Naive thymus-derived CD4-positive, alpha-beta T cell (primary cell): ENCODE results near the gene FKBP15. TPM values are rescaled to one million over a fixed set of nuclear protein-coding genes. Genes with fewer than 3 reads are reported as not detected.

Experiments
- ATAC-seq: fragments of 150-1000 bp; cut with Tn5 transposase; 2 replicates; pipeline ENCODE4 v1.10.0; 2021; ENCODE audit warnings: mild to moderate bottlenecking, moderate library complexity
- CTCF ChIA-PET: fragments of 350-600 bp; sonication (Branson Sonifier 250); formaldehyde crosslinking; loops from one replicate; lab custom pipeline; 2021; ENCODE audit warnings: antibody characterized with exemption; lab: Charles Lee
- POLR2A ChIA-PET: fragments of 350-600 bp; sonication (Branson Sonifier 250); formaldehyde crosslinking; loops from one replicate; lab custom pipeline; 2021; ENCODE audit warnings: antibody characterized with exemption, inconsistent platforms; lab: Charles Lee
- DNase-seq, 9 donors: peaks; one replicate each; pipeline versions ENCODE4 v3.0.0 to v3.0.0-alpha.2; 2020 to 2022; ENCODE audit warnings: mixed read lengths in 1 of 9
- H3K27ac ChIP-seq: one replicate; pipeline ENCODE4 v1.7.0; 2013; ENCODE audit warnings: mild to moderate bottlenecking, low read depth, low read length, moderate library complexity
- H3K27me3 ChIP-seq, 2 donors: one replicate each; pipeline ENCODE4 v1.7.0; 2013; ENCODE audit warnings: low read length in 2 of 2, mild to moderate bottlenecking in 2 of 2, moderate library complexity in 2 of 2; ENCODE audit not compliant: control insufficient read depth in 2 of 2, insufficient read depth in 2 of 2
- H3K36me3 ChIP-seq, 3 experiments: 1 replicate in 2 of 3; 2 replicates in 1 of 3; pipeline ENCODE4 v1.7.0; 2013; ENCODE audit warnings: low read length in 3 of 3, mild to moderate bottlenecking in 3 of 3, moderate library complexity in 1 of 3; ENCODE audit not compliant: insufficient read depth in 3 of 3, control insufficient read depth in 2 of 3
- H3K4me1 ChIP-seq, 2 donors: one replicate each; pipeline ENCODE4 v1.7.0; 2013; ENCODE audit warnings: low read length in 2 of 2, mild to moderate bottlenecking in 2 of 2, moderate library complexity in 1 of 2; ENCODE audit not compliant: control insufficient read depth in 2 of 2, insufficient read depth in 2 of 2
- H3K4me3 ChIP-seq: 2 replicates; pipeline ENCODE4 v1.7.0; 2013; ENCODE audit warnings: mild to moderate bottlenecking, low read length
- H3K9me3 ChIP-seq, 3 experiments: 1 replicate in 2 of 3; 2 replicates in 1 of 3; pipeline ENCODE4 v1.7.0; 2013; ENCODE audit warnings: low read length in 3 of 3; ENCODE audit not compliant: control insufficient read depth in 2 of 3
- H3K27ac Mint-ChIP-seq, 9 donors: one replicate each; pipeline ENCODE4 v1.8.0; 2020 to 2022; ENCODE audit warnings: mixed read lengths in 9 of 9, mild to moderate bottlenecking in 8 of 9, moderate library complexity in 5 of 9, inconsistent platforms in 2 of 9
- H3K27me3 Mint-ChIP-seq, 5 donors: one replicate each; pipeline ENCODE4 v1.8.0; 2021 to 2022; ENCODE audit warnings: mixed read lengths in 5 of 5, mild to moderate bottlenecking in 1 of 5
- H3K36me3 Mint-ChIP-seq, 5 donors: one replicate each; pipeline ENCODE4 v1.8.0; 2020 to 2022; ENCODE audit warnings: mixed read lengths in 5 of 5, mild to moderate bottlenecking in 3 of 5, inconsistent platforms in 1 of 5
- H3K4me1 Mint-ChIP-seq, 7 donors: one replicate each; pipeline ENCODE4 v1.8.0; 2020 to 2022; ENCODE audit warnings: mixed read lengths in 7 of 7, mild to moderate bottlenecking in 3 of 7, inconsistent platforms in 1 of 7
- H3K4me3 Mint-ChIP-seq, 10 donors: one replicate each; pipeline ENCODE4 v1.8.0; 2020 to 2022; ENCODE audit warnings: mild to moderate bottlenecking in 10 of 10, mixed read lengths in 10 of 10, moderate library complexity in 6 of 10, inconsistent platforms in 2 of 10
- H3K9me3 Mint-ChIP-seq, 11 donors: one replicate each; pipeline ENCODE4 v1.8.0; 2020 to 2022; ENCODE audit warnings: mixed read lengths in 11 of 11, mild to moderate bottlenecking in 4 of 11, inconsistent platforms in 1 of 11, moderate library complexity in 1 of 11
- intact Hi-C, 2 donors: fragments of 100-400 bp; cut with micrococcal nuclease; formaldehyde crosslinking; loops; one replicate each; pipeline ENCODE4 v1.15.1; 2023
- polyA plus RNA-seq, 2 donors: library from polyadenylated mRNA; unstranded; fragments of 300-500 nt; fragmentation: Illumina TruSeq; gene quantifications; one replicate each; pipeline ENCODE4 v1.2.3, GENCODE V29; 2021
- total RNA-seq, 6 experiments: library from RNA in 5 of 6; stranded (reverse) in 5 of 6; gene quantifications; 1 replicate in 5 of 6; 2 replicates in 1 of 6; pipeline ENCODE4 v1.2.3 and lab custom pipeline; 2021 to 2026

Gene FKBP15, protein sequence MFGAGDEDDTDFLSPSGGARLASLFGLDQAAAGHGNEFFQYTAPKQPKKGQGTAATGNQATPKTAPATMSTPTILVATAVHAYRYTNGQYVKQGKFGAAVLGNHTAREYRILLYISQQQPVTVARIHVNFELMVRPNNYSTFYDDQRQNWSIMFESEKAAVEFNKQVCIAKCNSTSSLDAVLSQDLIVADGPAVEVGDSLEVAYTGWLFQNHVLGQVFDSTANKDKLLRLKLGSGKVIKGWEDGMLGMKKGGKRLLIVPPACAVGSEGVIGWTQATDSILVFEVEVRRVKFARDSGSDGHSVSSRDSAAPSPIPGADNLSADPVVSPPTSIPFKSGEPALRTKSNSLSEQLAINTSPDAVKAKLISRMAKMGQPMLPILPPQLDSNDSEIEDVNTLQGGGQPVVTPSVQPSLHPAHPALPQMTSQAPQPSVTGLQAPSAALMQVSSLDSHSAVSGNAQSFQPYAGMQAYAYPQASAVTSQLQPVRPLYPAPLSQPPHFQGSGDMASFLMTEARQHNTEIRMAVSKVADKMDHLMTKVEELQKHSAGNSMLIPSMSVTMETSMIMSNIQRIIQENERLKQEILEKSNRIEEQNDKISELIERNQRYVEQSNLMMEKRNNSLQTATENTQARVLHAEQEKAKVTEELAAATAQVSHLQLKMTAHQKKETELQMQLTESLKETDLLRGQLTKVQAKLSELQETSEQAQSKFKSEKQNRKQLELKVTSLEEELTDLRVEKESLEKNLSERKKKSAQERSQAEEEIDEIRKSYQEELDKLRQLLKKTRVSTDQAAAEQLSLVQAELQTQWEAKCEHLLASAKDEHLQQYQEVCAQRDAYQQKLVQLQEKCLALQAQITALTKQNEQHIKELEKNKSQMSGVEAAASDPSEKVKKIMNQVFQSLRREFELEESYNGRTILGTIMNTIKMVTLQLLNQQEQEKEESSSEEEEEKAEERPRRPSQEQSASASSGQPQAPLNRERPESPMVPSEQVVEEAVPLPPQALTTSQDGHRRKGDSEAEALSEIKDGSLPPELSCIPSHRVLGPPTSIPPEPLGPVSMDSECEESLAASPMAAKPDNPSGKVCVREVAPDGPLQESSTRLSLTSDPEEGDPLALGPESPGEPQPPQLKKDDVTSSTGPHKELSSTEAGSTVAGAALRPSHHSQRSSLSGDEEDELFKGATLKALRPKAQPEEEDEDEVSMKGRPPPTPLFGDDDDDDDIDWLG
- total RNA-seq (10 to 100 TPM; 22.4 to 50.6 (median 33.4) TPM), polyA plus RNA-seq (10 to 100 TPM in 1 of 2 donors, 1 to 10 TPM in 1; 8.8 to 18.1 TPM), total RNA-seq (lab: John Stamatoyannopoulos, UW) (83.9 reads per million, percentile 81 among the genes with 10 or more reads in this experiment)

- intact Hi-C loops = loop anchor here (1.0 to 10.0 kb wide), 21 partner anchors 12 to 1738 kb away; partner anchors contain the start of genes ALAD (in 2 of the 2), C9orf43 (in 2 of the 2), CDC26 (in 2 of the 2) and POLE3 (in 2 of the 2)
- Mint-ChIP-seq H3K9me3 (no peaks in the 10 kb centered on the region), H3K27ac (peak within 1 kb of the TSS; percentile 86 to 98 (median 94)), H3K4me1 (peaks cover 15 to 58% (median 48%) of the 10 kb centered on the region in 7 donors), H3K27me3 (no peaks in the 10 kb centered on the region), H3K4me3 (peak within 1 kb of the TSS; percentile 89 to 99 (median 94)), H3K36me3 (peaks cover 0 to 7% (median 0%) of the 10 kb centered on the region in 5 donors)
- ATAC-seq (peak; percentile 99), DNase-seq (peak; percentile 88 to 96 (median 96))
- ChIA-PET CTCF (interaction anchor here (1.2 kb wide), 1 partner anchor 70 kb away, joined by 4 read pairs; the partner anchor contains the start of gene SLC31A2), POLR2A (interaction anchor here (0.6 to 1.5 kb wide), 8 partner anchors 12 to 668 kb away, joined by 3 to 9 read pairs (median 4); partner anchors contain the start of genes C9orf43, POLE3 and SLC31A2)
- peaks cover 10 to 25% of the 10 kb centered on the region in 2 donors for H3K4me1 ChIP-seq
- H3K9me3 ChIP-seq = no peaks in the 10 kb centered on the region
- H3K4me3 ChIP-seq = peak within 1 kb of the TSS; percentile 91
- no peaks in the 10 kb centered on the region for H3K27me3 ChIP-seq
- H3K36me3 ChIP-seq = peaks cover 0 to 7% (median 0%) of the 10 kb centered on the region in 3 experiments
- H3K27ac ChIP-seq = peak within 1 kb of the TSS; percentile 94
Observed at GRCh38 chr9:113221003-113221799, at the start of gene FKBP15, which contains the start of gene SLC31A1. FKBP15 (minus strand) TSS chr9:113221277; CDS start chr9:113221243, 34 bp downstream. SLC31A1 (plus strand) TSS chr9:113221544; CDS start chr9:113256149, 34,605 bp downstream.

GRCh38 chr9:113269871-113270270 is 48.8 kb upstream of the FKBP15 start:
- Histone ChIP-seq H3K27me3 (no peaks in the 10 kb centered on the region), H3K9me3 (no peaks in the 10 kb centered on the region), H3K36me3 (peaks cover 20 to 71% (median 34%) of the 10 kb centered on the region in 3 experiments), H3K4me3 (no peak overlapping the region), H3K4me1 (peaks cover 0 to 8% of the 10 kb centered on the region in 2 donors), H3K27ac (peak overlapping the region; percentile 4)
- Mint-ChIP-seq H3K36me3 (peaks cover 16 to 36% (median 24%) of the 10 kb centered on the region in 5 donors), H3K4me1 (peaks cover 10 to 27% (median 23%) of the 10 kb centered on the region in 7 donors), H3K4me3 (no peak overlapping the region), H3K9me3 (peaks cover 0 to 2% (median 0%) of the 10 kb centered on the region in 11 donors), H3K27me3 (no peaks in the 10 kb centered on the region), H3K27ac (peak overlapping the region in 3 of 9 donors; percentile 42 to 81 (median 58))
- intact Hi-C loops = loop anchor here in 1 of 2 donors (5.0 kb wide), 1 partner anchor 607 kb away; the partner anchor contains the start of gene ZNF618
- DNase-seq = no peak
- ChIA-PET POLR2A (interaction anchor here (0.5 kb wide), 1 partner anchor 374 kb away, joined by 4 read pairs; no protein-coding TSS in a partner anchor), CTCF (no interaction called here)
- ATAC-seq = no peak

GRCh38 chr9:113269355-113269754 is 48.3 kb upstream of the FKBP15 start:
- peak overlapping the region in 3 of 9 donors; percentile 5 to 81 (median 58) for H3K27ac Mint-ChIP-seq
- Histone ChIP-seq H3K4me3 (no peak overlapping the region), H3K4me1 (peaks cover 0 to 5% of the 10 kb centered on the region in 2 donors), H3K27ac (no peak overlapping the region), H3K36me3 (peaks cover 20 to 71% (median 34%) of the 10 kb centered on the region in 3 experiments), H3K27me3 (no peaks in the 10 kb centered on the region), H3K9me3 (no peaks in the 10 kb centered on the region)
- DNase-seq = no peak
- no peak for ATAC-seq
- H3K4me1 Mint-ChIP-seq = peaks cover 10 to 27% (median 23%) of the 10 kb centered on the region in 7 donors
- intact Hi-C loops = no loop called here
- H3K27me3 Mint-ChIP-seq = no peaks in the 10 kb centered on the region
- H3K4me3 Mint-ChIP-seq = no peak overlapping the region
- ChIA-PET POLR2A (interaction anchor here (0.5 kb wide), 1 partner anchor 375 kb away, joined by 4 read pairs; no protein-coding TSS in a partner anchor), CTCF (no interaction called here)
- H3K9me3 Mint-ChIP-seq = peaks cover 0 to 2% (median 0%) of the 10 kb centered on the region in 11 donors
- peaks cover 16 to 38% (median 24%) of the 10 kb centered on the region in 5 donors for H3K36me3 Mint-ChIP-seq

DNA sequence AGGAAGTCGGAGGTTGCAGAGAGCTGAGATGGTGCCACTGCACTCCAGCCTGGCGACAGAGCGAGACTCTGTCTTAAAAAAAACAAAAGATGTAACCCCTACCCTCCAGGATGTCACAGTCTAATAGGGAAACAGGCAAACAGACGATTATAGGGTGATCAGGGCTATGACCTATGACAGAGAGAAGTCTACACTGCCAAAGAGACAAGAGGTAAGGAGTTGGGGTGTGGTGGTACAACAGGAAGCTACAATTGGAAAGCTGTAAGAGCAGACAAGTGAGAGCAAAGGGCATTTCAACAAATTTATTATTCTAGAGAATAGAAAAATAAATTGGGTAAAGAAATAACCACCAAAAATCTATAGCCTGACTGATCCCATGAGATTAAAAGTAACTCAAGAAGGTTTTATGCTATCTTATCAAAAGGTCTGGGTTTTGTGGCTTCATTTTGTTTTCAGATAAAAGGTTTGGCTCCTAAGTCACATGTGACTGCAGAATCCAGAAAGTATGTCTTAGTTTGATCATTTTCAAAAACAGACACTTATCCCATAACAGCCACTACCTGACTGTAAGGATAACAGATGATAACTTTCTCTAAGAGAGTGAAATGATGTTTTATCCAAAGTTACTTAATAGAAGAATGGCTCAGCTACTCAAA is 47.0 kb upstream of the FKBP15 start:
- Histone ChIP-seq H3K36me3 (peaks cover 20 to 67% (median 32%) of the 10 kb centered on the region in 3 experiments), H3K27ac (no peak overlapping the region), H3K4me1 (no peaks in the 10 kb centered on the region), H3K9me3 (no peaks in the 10 kb centered on the region), H3K4me3 (no peak overlapping the region), H3K27me3 (no peaks in the 10 kb centered on the region)
- Mint-ChIP-seq H3K4me1 (peaks cover 8 to 22% (median 13%) of the 10 kb centered on the region in 7 donors), H3K27ac (peak overlapping the region in 6 of 9 donors; percentile 28 to 75 (median 68)), H3K27me3 (no peaks in the 10 kb centered on the region), H3K36me3 (peaks cover 14 to 38% (median 22%) of the 10 kb centered on the region in 5 donors), H3K9me3 (peaks cover 0 to 2% (median 0%) of the 10 kb centered on the region in 11 donors), H3K4me3 (no peak overlapping the region)
- ATAC-seq (no peak), DNase-seq (no peak)
- CTCF ChIA-PET = no interaction called here
- POLR2A ChIA-PET = interaction anchor here (0.6 kb wide), 1 partner anchor 8 kb away, joined by 3 read pairs; no protein-coding TSS in a partner anchor
- intact Hi-C loops = no loop called here

GRCh38 chr9:113266174-113266573 is 45.1 kb upstream of the FKBP15 start:
- ChIA-PET CTCF (no interaction called here), POLR2A (no interaction called here)
- ATAC-seq (no peak), DNase-seq (no peak)
- H3K27ac ChIP-seq = no peak overlapping the region
- H3K4me3 Mint-ChIP-seq = no peak overlapping the region
- H3K4me1 ChIP-seq = no peaks in the 10 kb centered on the region
- no peak overlapping the region for H3K27ac Mint-ChIP-seq
- peaks cover 0 to 2% (median 0%) of the 10 kb centered on the region in 11 donors for H3K9me3 Mint-ChIP-seq
- no peaks in the 10 kb centered on the region for H3K27me3 Mint-ChIP-seq
- H3K4me3 ChIP-seq = no peak overlapping the region
- H3K4me1 Mint-ChIP-seq = peaks cover 8 to 17% (median 12%) of the 10 kb centered on the region in 7 donors
- H3K27me3 ChIP-seq = no peaks in the 10 kb centered on the region
- H3K9me3 ChIP-seq = no peaks in the 10 kb centered on the region
- intact Hi-C loops = no loop called here
- peaks cover 12 to 42% (median 28%) of the 10 kb centered on the region in 5 donors for H3K36me3 Mint-ChIP-seq
- peaks cover 13 to 52% (median 19%) of the 10 kb centered on the region in 3 experiments for H3K36me3 ChIP-seq
